Fibroblast of skin of back (primary cell): ENCODE measurements around the gene CCDC184. TPM values are rescaled to one million over a fixed set of nuclear protein-coding genes. Genes with fewer than 3 reads are reported as not detected.
A peak's percentile ranks its signal among the peaks of the same experiment; 100 is the strongest.
"Not testable (repeated sequence)": the region's sequence is repeated elsewhere in the genome, so short reads cannot be mapped to it uniquely, and the experiment has no call there.

Experiments
- DNase-seq: peaks from one replicate; pipeline ENCODE4 v3.0.0-alpha.2; 2013
- polyA plus RNA-seq, 2 experiments: library from polyadenylated mRNA; unstranded; fragments of 120-200 nt; gene quantifications; one replicate each; pipeline ENCODE4 v1.2.1, GENCODE V29; 2013; ENCODE audit not compliant: insufficient read length in 2 of 2

CCDC184 gene
- 1.8 TPM for polyA plus RNA-seq (2013, experiment 1 of 2; ENCODE audit: insufficient read length)
- 0.65 TPM for polyA plus RNA-seq (2013, experiment 2 of 2; ENCODE audit: insufficient read length)

DNA sequence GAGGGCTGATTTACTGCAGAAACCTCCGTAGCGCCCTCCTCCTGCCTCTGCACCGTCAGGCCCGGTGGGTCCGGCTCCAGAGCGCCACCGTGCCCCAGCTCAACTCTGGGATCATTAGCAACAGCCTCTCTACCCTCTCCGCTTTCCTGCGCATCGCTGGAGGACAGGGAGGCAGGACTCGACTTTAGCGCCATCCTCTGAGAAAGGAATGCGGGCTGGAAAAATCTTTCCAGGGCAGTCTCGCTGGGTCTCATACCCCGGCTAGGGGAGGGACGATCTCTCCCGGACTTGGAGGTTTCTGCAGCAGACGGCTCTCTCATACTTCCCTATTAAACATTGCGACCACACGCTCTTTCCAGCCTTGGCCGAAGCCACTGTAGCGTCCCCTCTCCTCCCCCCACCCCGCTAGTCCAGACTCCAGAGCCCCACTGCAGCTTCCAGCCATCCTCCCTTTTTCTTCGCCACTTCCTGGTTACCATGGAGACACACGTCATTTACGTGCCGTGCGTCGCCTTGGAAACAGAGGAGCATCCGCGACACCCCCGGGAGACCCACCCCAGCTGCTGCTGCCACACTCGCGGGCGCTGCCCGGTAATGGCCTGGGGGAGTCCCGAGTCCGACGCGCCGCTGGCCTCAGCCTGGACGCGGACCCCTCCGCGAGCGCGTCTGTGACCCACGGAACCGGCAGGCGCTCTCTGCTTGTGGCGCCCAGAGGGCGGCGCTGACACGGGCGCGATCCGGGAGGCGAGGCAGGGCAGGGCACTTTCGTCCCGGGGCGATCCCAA, at the start of gene CCDC184:
Gene CCDC184, plus strand, starts transcription at position 554 of the 785 bp plus-strand sequence. CDS start 479 bp downstream, outside the sequence.
- DNase-seq, result peak; percentile 88

DNA sequence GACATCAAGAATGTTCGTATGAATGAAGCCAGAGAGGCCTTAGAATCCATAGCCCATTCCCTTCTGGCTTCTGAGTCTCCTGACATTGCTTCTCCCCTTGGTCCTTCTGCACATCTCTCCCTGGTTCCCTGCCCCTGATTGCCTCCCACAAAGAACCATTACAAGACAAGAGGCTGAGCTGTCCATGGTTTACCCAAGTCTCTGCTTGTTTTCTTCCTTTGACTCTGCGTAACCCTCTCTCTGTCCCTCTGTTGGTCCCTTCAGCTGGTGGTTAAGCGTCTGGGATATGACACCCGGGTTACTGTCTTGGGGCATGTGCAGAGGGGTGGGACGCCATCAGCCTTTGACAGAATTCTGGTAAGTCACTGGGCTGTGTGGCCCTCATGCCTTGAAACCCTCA, 48.4 kb upstream of the CCDC184 start:
- no peak for DNase-seq

DNA sequence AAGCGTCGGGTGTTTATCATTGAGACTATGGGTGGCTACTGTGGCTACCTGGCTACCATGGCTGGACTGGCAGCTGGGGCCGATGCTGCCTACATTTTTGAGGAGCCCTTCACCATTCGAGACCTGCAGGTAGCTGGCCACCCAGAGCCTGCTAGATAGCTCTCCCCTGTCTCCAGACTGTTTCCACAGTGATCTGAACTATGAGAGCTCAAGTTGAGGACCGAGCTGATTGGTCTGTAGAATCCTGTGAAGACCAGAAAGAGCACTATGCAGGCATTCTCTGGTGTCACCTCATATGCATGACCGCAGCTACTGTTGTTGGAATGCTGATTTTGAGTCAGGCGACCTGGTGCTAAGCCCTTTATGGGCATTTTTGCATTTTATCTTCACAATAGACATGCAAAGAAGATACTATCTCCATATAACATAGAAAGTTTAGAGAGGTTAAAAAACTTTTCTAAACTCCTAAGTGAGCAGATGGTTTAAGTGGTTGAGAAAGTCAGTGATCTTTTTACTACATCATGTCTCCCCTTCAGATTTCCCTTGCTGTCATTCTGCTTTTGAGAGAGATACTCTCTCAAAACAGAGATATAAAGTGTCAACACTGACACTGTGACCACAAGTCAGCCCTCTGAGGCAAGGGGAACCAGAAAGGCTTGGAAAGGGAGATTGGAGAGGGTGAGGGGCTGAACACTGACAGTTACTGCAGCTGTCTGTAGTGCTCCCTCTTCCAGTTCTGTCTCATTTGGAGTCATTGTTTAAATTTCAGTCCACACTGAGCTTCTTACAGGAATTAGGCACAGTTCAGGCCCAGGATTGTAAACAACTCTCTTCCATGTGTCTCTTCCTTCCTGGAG, 40.4 kb upstream of the CCDC184 start:
- no peak for DNase-seq

DNA sequence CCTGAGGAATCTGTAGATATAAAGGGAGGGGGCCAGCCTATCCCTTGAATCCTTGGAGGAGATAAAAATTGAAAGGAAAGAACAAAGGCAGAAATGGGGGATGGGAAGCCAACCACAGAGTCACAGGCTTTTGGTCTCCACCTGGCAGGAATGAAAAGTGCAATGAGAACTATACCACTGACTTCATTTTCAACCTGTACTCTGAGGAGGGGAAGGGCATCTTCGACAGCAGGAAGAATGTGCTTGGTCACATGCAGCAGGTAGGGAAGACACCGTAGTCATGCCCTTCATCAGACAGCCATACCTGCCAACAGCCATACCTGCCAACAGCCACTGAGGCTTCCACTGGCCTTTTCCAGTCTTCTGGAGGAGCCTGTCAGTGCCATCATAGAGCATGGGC, 39.5 kb upstream of the CCDC184 start:
- no peak for DNase-seq

DNA sequence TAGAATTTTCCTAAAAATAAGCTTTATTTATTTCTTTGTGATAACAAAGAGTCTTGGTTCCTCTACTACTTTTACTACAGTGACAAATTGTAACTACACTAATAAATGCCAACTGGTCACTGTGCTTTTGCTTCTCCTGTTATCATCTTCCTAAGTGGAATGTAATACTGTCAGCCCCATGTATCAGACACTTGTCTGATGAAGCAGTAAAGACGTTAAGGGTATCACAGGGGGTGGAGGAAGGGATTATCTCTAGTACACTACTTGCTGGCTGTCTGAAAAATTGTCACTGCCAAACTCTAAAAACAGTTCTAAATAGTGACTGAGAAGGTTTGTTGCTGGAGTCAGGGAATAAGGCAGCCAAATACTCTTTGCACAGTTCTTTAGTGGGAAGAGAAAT, 37.5 kb upstream of the CCDC184 start:
- DNase-seq, result no peak

DNA sequence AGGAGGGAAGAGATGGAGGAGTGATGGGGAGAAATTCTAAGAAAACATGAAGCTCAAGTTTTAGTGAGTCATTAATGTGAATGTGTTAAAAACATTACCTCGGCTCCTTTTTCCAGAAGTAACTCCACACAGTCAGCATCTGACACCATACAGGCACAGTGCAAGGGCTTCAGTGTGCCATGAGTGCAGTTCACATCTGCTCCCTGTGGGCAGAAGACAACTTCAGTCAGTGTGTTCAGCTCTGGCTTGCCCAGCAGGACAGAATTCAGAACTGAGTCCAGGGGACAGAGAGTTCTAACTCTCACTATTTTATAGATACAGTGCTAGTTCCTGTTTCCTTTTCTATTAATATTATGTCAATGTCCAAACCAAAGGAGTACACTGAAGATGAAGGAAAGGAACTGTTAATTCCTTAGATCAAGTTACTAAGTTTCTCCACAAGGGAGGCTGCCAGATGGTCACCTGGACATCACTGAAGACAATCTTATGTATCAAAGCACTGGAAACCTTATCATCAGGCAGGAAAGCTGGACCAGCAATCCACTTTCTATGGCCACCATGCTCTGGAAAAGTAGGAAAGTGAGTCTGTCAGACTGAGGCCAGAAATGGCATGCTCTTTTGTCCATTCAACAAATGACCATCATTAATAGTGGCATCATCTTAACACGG, 32.2 kb upstream of the CCDC184 start:
- DNase-seq, result no peak

DNA sequence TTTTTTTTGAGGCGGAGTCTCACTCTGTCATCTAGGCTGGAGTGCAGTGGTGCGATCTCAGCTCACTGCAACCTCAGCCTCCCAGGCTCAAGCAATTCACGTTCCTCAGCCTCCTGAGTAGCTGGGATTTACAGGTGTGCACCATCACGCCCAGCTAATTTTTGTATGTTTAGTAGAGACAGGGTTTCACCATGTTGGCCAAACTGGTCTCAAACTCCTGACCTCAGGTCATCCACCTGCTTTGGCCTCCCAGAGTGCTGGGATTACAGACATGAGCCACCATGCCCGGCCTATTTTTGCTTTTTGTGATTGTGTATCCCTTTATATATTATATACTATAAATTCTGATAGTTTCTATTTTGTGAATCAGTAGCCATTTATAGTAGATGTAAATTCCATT, 27.7 kb upstream of the CCDC184 start:
- not testable (repeated sequence) for DNase-seq

GRCh38 chr12:48156652-48157017, 26.8 kb upstream of the CCDC184 start:
- no peak for DNase-seq

DNA sequence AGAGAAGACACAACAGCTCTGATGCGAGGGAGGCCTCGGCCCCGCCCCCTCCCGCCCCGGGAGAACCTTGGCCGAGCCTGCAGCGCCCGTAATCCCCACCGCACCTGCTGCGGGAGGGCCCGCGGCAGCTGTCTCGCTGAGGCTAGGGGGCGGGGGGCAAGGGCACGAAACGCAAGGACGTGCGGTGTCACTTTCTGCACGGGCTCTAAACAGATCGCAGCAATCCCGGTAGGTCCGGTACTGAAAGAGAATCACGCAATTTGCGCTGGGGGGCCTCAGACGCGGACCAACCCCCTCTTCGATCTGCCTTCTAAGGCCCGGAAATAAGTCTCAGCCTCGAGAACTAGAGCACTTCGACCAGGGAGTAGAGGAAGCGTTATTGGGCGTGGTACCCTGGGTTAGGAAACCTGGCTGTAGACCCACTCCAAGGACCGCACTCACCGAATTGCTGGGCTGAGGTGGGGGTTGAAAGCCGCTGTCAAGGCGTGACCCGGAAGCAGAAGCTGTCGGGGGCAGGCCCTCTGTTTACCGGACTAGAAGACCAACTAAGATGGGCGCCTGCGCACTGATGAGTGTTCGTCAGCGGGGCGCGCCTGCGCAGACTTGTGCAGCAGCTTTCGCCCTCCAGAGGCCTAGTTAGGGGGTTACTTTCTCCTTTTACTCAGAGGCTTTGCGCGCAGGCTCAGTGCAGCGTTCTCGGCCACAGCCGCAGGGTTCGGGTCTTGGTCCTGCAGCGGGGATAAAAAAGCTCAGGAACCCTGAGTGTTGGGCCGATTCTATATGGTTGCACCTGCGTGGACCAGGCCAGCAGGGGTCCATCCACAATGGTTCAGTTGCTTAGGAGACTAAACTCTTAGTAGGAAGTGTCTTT, 26.2 kb upstream of the CCDC184 start, which contains the start of gene ASB8:
Gene ASB8, minus strand, starts transcription at position 498 of the 871 bp plus-strand sequence. CDS start 4,019 bp downstream, outside the sequence.
- DNase-seq, result peak; percentile 97

DNA sequence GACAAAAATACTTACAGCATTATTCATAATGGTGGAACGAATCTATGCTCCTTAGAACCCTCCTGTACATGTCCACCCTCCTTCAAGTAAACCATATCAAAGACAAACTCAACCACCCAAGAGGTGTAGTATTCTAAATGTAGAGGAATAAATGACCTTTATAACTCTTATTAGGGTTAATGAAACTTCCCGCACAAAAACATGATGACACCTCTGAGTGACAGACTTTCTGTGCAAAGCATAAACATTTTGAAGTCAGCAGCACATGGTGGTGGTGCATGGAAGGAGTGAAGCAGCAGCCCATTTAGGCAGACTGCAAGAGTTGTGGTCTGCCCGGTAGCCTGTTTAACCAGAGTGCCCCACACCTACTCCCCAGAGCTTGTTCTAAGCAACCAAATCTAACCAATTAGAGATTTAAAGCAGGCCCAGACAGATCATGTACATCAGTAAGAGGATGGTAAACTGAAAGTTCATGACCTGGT, 25.5 kb upstream of the CCDC184 start:
- no peak for DNase-seq

GRCh38 chr12:48160046-48160445, 23.4 kb upstream of the CCDC184 start:
- no peak for DNase-seq

DNA sequence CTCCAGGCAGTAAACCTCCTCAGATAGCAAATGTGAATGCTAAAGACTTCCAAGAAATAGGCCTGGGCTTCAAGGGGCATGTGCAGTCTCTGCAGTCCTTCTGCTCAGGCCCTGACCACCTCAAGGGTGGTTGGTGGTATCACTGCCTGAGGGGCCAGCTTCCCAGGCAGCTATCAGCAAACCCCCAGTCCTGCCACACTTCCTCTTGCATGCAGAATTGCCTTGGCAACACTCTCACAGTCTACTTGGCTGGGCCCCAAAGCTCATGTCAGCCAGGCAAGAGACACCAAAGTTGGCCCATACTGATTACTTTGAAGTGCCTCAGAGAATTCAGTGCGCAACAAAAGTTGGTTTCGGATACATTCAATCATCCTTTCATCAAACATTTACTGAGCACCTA, 22.6 kb upstream of the CCDC184 start:
- no peak for DNase-seq

GRCh38 chr12:48163150-48163747, 20.2 kb upstream of the CCDC184 start:
- no peak for DNase-seq

GRCh38 chr12:48164451-48164850, 19.0 kb upstream of the CCDC184 start:
- DNase-seq, result no peak

DNA sequence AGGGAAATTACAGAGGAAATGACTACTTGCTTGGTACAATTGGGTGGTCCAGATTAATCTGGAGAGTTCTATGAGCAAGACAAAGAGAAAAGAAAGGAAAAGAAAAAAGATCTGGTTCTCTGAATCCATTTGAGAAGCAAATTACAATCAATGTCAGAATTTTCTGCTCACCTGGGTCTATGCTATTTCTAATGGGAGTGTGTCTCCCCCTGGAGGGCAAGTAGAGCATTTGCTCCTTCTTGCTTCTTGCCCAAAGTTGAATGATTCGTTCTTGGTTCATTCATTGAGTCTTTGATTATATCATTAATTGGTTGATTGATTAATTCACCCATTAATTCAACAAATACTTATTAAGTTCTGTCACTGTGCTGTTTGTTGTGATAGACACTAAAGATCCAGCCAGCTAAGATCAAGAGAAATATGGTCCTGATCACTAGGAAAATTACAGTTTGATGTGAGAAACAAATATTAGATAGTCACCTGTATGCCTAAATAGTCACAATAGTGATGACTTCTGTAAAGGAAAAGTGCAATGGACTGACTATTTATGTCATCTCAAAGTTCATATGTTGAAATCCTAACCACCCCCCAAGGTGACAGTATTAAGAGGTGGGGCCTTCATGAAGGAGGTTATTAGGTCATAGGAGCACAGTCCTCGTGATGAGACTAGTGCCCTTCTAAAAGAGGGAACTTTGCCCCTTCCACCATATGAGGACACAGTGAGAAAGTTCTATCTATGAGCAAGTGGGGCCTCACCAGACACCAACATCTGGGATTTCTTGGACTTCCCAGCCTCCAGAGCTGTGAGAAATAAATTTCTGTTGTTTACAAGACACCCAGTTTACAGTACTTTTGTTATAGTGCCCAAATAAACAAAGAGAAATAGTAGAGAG, 18.1 kb upstream of the CCDC184 start:
- peak; percentile 49 for DNase-seq

DNA sequence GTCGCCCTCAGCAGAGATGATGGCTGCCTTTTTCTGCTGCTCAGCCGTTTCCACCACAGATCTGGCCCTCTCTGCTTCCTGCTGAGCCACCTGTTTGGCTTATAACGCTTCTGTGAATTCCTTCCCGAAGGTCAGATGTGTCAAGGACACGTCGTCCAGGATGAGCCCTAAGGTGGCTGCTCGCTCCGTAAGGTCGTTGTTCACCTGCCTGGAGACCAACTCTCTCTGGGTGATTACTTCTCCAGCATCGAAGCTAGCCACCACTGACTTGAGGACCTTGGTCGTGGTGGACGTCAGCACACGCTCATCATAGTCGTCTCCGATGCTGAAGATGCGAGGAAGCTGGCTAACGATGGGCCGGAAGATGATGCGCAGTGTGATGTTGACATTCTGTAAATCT, 14.4 kb upstream of the CCDC184 start:
- DNase-seq, result no peak

GRCh38 chr12:48175613-48176416, 7.6 kb upstream of the CCDC184 start:
- DNase-seq, result no peak

GRCh38 chr12:48176417-48176751, 7.1 kb upstream of the CCDC184 start:
- no peak for DNase-seq

DNA sequence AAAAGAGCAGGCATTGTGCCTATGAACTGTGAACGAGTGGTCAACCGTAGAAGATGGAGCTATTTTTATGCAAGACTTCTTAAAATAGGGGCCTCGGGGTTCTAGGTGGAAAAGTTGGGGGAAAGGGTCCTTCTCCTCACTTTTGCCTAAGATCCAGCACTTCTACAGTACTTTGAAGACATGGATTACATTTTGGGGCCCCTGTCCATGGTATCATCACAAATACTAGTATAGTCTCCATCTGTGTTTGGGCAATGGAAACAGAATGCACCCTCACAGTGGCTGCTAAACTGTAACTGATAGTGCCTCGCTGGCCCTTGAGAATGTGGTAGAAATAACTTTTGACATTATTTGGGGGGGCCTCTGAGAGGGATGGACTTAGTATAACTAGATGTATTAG, 5.5 kb upstream of the CCDC184 start:
- no peak for DNase-seq
